Naive thymus-derived CD4-positive, alpha-beta T cell (primary cell): Measurements from ENCODE around the gene TESMIN. TPM values are rescaled to one million over a fixed set of nuclear protein-coding genes. Genes with fewer than 3 reads are reported as not detected.

Source experiments
- ATAC-seq: fragments of 150-1000 bp; cut with Tn5 transposase; 2 replicates; pipeline ENCODE4 v1.10.0; 2021; ENCODE audit warnings: mild to moderate bottlenecking, moderate library complexity
- CTCF ChIA-PET: fragments of 350-600 bp; sonication (Branson Sonifier 250); formaldehyde crosslinking; loops from one replicate; lab custom pipeline; 2021; ENCODE audit warnings: antibody characterized with exemption; lab: Charles Lee
- POLR2A ChIA-PET: fragments of 350-600 bp; sonication (Branson Sonifier 250); formaldehyde crosslinking; loops from one replicate; lab custom pipeline; 2021; ENCODE audit warnings: antibody characterized with exemption, inconsistent platforms; lab: Charles Lee
- DNase-seq, 9 donors: peaks; one replicate each; pipeline versions ENCODE4 v3.0.0 to v3.0.0-alpha.2; 2020 to 2022; ENCODE audit warnings: mixed read lengths in 1 of 9
- H3K27ac ChIP-seq: one replicate; pipeline ENCODE4 v1.7.0; 2013; ENCODE audit warnings: mild to moderate bottlenecking, low read depth, low read length, moderate library complexity
- H3K27me3 ChIP-seq, 2 donors: one replicate each; pipeline ENCODE4 v1.7.0; 2013; ENCODE audit warnings: low read length in 2 of 2, mild to moderate bottlenecking in 2 of 2, moderate library complexity in 2 of 2; ENCODE audit not compliant: control insufficient read depth in 2 of 2, insufficient read depth in 2 of 2
- H3K36me3 ChIP-seq, 3 experiments: 1 replicate in 2 of 3; 2 replicates in 1 of 3; pipeline ENCODE4 v1.7.0; 2013; ENCODE audit warnings: low read length in 3 of 3, mild to moderate bottlenecking in 3 of 3, moderate library complexity in 1 of 3; ENCODE audit not compliant: insufficient read depth in 3 of 3, control insufficient read depth in 2 of 3
- H3K4me1 ChIP-seq, 2 donors: one replicate each; pipeline ENCODE4 v1.7.0; 2013; ENCODE audit warnings: low read length in 2 of 2, mild to moderate bottlenecking in 2 of 2, moderate library complexity in 1 of 2; ENCODE audit not compliant: control insufficient read depth in 2 of 2, insufficient read depth in 2 of 2
- H3K4me3 ChIP-seq: 2 replicates; pipeline ENCODE4 v1.7.0; 2013; ENCODE audit warnings: mild to moderate bottlenecking, low read length
- H3K9me3 ChIP-seq, 3 experiments: 1 replicate in 2 of 3; 2 replicates in 1 of 3; pipeline ENCODE4 v1.7.0; 2013; ENCODE audit warnings: low read length in 3 of 3; ENCODE audit not compliant: control insufficient read depth in 2 of 3
- H3K27ac Mint-ChIP-seq, 9 donors: one replicate each; pipeline ENCODE4 v1.8.0; 2020 to 2022; ENCODE audit warnings: mixed read lengths in 9 of 9, mild to moderate bottlenecking in 8 of 9, moderate library complexity in 5 of 9, inconsistent platforms in 2 of 9
- H3K27me3 Mint-ChIP-seq, 5 donors: one replicate each; pipeline ENCODE4 v1.8.0; 2021 to 2022; ENCODE audit warnings: mixed read lengths in 5 of 5, mild to moderate bottlenecking in 1 of 5
- H3K36me3 Mint-ChIP-seq, 5 donors: one replicate each; pipeline ENCODE4 v1.8.0; 2020 to 2022; ENCODE audit warnings: mixed read lengths in 5 of 5, mild to moderate bottlenecking in 3 of 5, inconsistent platforms in 1 of 5
- H3K4me1 Mint-ChIP-seq, 7 donors: one replicate each; pipeline ENCODE4 v1.8.0; 2020 to 2022; ENCODE audit warnings: mixed read lengths in 7 of 7, mild to moderate bottlenecking in 3 of 7, inconsistent platforms in 1 of 7
- H3K4me3 Mint-ChIP-seq, 10 donors: one replicate each; pipeline ENCODE4 v1.8.0; 2020 to 2022; ENCODE audit warnings: mild to moderate bottlenecking in 10 of 10, mixed read lengths in 10 of 10, moderate library complexity in 6 of 10, inconsistent platforms in 2 of 10
- H3K9me3 Mint-ChIP-seq, 11 donors: one replicate each; pipeline ENCODE4 v1.8.0; 2020 to 2022; ENCODE audit warnings: mixed read lengths in 11 of 11, mild to moderate bottlenecking in 4 of 11, inconsistent platforms in 1 of 11, moderate library complexity in 1 of 11
- intact Hi-C, 2 donors: fragments of 100-400 bp; cut with micrococcal nuclease; formaldehyde crosslinking; loops; one replicate each; pipeline ENCODE4 v1.15.1; 2023
- polyA plus RNA-seq, 2 donors: library from polyadenylated mRNA; unstranded; fragments of 300-500 nt; fragmentation: Illumina TruSeq; gene quantifications; one replicate each; pipeline ENCODE4 v1.2.3, GENCODE V29; 2021
- total RNA-seq, 6 experiments: library from RNA in 5 of 6; stranded (reverse) in 5 of 6; gene quantifications; 1 replicate in 5 of 6; 2 replicates in 1 of 6; pipeline ENCODE4 v1.2.3 and lab custom pipeline; 2021 to 2026

TESMIN gene
- total and polyA plus RNA-seq, 7 experiments from 2014 or later: 5.0 to 9.3 (median 6.6) TPM

GRCh38 chr11:68710409-68710808 is 40.9 kb downstream of the TESMIN start:
- Mint-ChIP-seq H3K4me3 (no peak overlapping the region), H3K9me3 (no peaks in the 10 kb centered on the region), H3K27me3 (no peaks in the 10 kb centered on the region), H3K36me3 (peaks cover 0 to 23% (median 0%) of the 10 kb centered on the region in 5 donors), H3K27ac (no peak overlapping the region), H3K4me1 (no peaks in the 10 kb centered on the region)
- POLR2A ChIA-PET: no interaction called here
- no peaks in the 10 kb centered on the region for H3K4me1 ChIP-seq
- no peak for DNase-seq
- no peaks in the 10 kb centered on the region for H3K27me3 ChIP-seq
- no peak overlapping the region for H3K4me3 ChIP-seq
- CTCF ChIA-PET: no interaction called here
- peaks cover 0 to 5% (median 0%) of the 10 kb centered on the region in 3 experiments for H3K36me3 ChIP-seq
- no peak for ATAC-seq
- H3K9me3 ChIP-seq: no peaks in the 10 kb centered on the region
- no peak overlapping the region for H3K27ac ChIP-seq
- intact Hi-C loops: no loop called here

- H3K9me3 ChIP-seq: no peaks in the 10 kb centered on the region
- ATAC-seq: no peak
- intact Hi-C loops: no loop called here
- no peak overlapping the region for H3K27ac ChIP-seq
- H3K27ac Mint-ChIP-seq: no peak overlapping the region
- H3K27me3 Mint-ChIP-seq: no peaks in the 10 kb centered on the region
- H3K36me3 ChIP-seq: peaks cover 0 to 1% (median 0%) of the 10 kb centered on the region in 3 experiments
- no peak for DNase-seq
- H3K4me1 ChIP-seq: no peaks in the 10 kb centered on the region
- ChIA-PET POLR2A (no interaction called here), CTCF (no interaction called here)
- no peaks in the 10 kb centered on the region for H3K27me3 ChIP-seq
- no peak overlapping the region for H3K4me3 ChIP-seq
- H3K4me3 Mint-ChIP-seq: no peak overlapping the region
- no peaks in the 10 kb centered on the region for H3K4me1 Mint-ChIP-seq
- no peaks in the 10 kb centered on the region for H3K9me3 Mint-ChIP-seq
- H3K36me3 Mint-ChIP-seq: peaks cover 0 to 21% (median 0%) of the 10 kb centered on the region in 5 donors
Measured at GRCh38 chr11:68709062-68709461, 42.3 kb downstream of the TESMIN start.

- CTCF ChIA-PET: interaction anchor here (1.0 kb wide), 1 partner anchor 36 kb away, joined by 3 read pairs; no protein-coding TSS in a partner anchor
- ATAC-seq: no peak
- Histone ChIP-seq H3K4me3 (no peak overlapping the region), H3K27ac (no peak overlapping the region), H3K36me3 (no peaks in the 10 kb centered on the region), H3K4me1 (no peaks in the 10 kb centered on the region), H3K27me3 (no peaks in the 10 kb centered on the region), H3K9me3 (no peaks in the 10 kb centered on the region)
- DNase-seq: no peak
- Mint-ChIP-seq H3K36me3 (peaks cover 0 to 19% (median 0%) of the 10 kb centered on the region in 5 donors), H3K4me3 (no peak overlapping the region), H3K27me3 (peaks cover 0 to 4% (median 0%) of the 10 kb centered on the region in 5 donors), H3K4me1 (no peaks in the 10 kb centered on the region), H3K27ac (no peak overlapping the region), H3K9me3 (no peaks in the 10 kb centered on the region)
- POLR2A ChIA-PET: no interaction called here
- intact Hi-C loops: no loop called here
Measured at GRCh38 chr11:68707527-68707926, 43.8 kb downstream of the TESMIN start.

- Histone ChIP-seq H3K36me3 (no peaks in the 10 kb centered on the region), H3K4me1 (no peaks in the 10 kb centered on the region), H3K9me3 (no peaks in the 10 kb centered on the region), H3K27me3 (no peaks in the 10 kb centered on the region), H3K27ac (no peak overlapping the region), H3K4me3 (no peak overlapping the region)
- peaks cover 0 to 12% (median 0%) of the 10 kb centered on the region in 5 donors for H3K27me3 Mint-ChIP-seq
- H3K4me3 Mint-ChIP-seq: no peak overlapping the region
- CTCF ChIA-PET: no interaction called here
- POLR2A ChIA-PET: no interaction called here
- H3K36me3 Mint-ChIP-seq: peaks cover 0 to 13% (median 0%) of the 10 kb centered on the region in 5 donors
- no peak overlapping the region for H3K27ac Mint-ChIP-seq
- intact Hi-C loops: no loop called here
- DNase-seq (no peak), ATAC-seq (no peak)
- no peaks in the 10 kb centered on the region for H3K9me3 Mint-ChIP-seq
- H3K4me1 Mint-ChIP-seq: no peaks in the 10 kb centered on the region
Measured at GRCh38 chr11:68704887-68705286, 46.4 kb downstream of the TESMIN start.

- Histone ChIP-seq H3K27me3 (no peaks in the 10 kb centered on the region), H3K27ac (no peak overlapping the region), H3K4me3 (no peak overlapping the region), H3K9me3 (peaks cover 0 to 5% (median 0%) of the 10 kb centered on the region in 3 experiments), H3K4me1 (no peaks in the 10 kb centered on the region), H3K36me3 (no peaks in the 10 kb centered on the region)
- CTCF ChIA-PET: no interaction called here
- intact Hi-C loops: no loop called here
- Mint-ChIP-seq H3K9me3 (peaks cover 4 to 34% (median 12%) of the 10 kb centered on the region in 11 donors), H3K27ac (no peak overlapping the region), H3K27me3 (peaks cover 5 to 39% (median 19%) of the 10 kb centered on the region in 5 donors), H3K4me3 (no peak overlapping the region), H3K4me1 (no peaks in the 10 kb centered on the region), H3K36me3 (peaks cover 0 to 10% (median 6%) of the 10 kb centered on the region in 5 donors)
- DNase-seq: no peak
- POLR2A ChIA-PET: no interaction called here
- no peak for ATAC-seq
Measured at GRCh38 chr11:68698993-68699392, 52.3 kb downstream of the TESMIN start.

GRCh38 chr11:68695531-68695930 is 55.8 kb downstream of the TESMIN start:
- ATAC-seq: no peak
- Mint-ChIP-seq H3K27ac (no peak overlapping the region), H3K36me3 (peaks cover 0 to 10% (median 6%) of the 10 kb centered on the region in 5 donors), H3K4me1 (peaks cover 9 to 14% (median 10%) of the 10 kb centered on the region in 7 donors), H3K9me3 (peaks cover 4 to 34% (median 12%) of the 10 kb centered on the region in 11 donors), H3K27me3 (peaks cover 5 to 42% (median 19%) of the 10 kb centered on the region in 5 donors), H3K4me3 (no peak overlapping the region)
- no peaks in the 10 kb centered on the region for H3K36me3 ChIP-seq
- intact Hi-C loops: no loop called here
- ChIA-PET CTCF (no interaction called here), POLR2A (no interaction called here)
- no peaks in the 10 kb centered on the region for H3K27me3 ChIP-seq
- no peak overlapping the region for H3K4me3 ChIP-seq
- no peak for DNase-seq
- H3K27ac ChIP-seq: no peak overlapping the region
- peaks cover 6 to 10% of the 10 kb centered on the region in 2 donors for H3K4me1 ChIP-seq
- peaks cover 0 to 5% (median 0%) of the 10 kb centered on the region in 3 experiments for H3K9me3 ChIP-seq
